HG02852 (cell line): Measurements from ENCODE around the gene ATP2B2.

Experiments
- ATAC-seq: cut with Tn5 transposase; IDR thresholded peaks from one replicate; pipeline ENCODE4 v1.9.1; 2021; ENCODE audit warnings: mild to moderate bottlenecking, moderate library complexity; ENCODE audit not compliant: unreplicated experiment

Gene ATP2B2

GRCh38 chr3:10336761-10337160 lies 168.6 kb downstream of the ATP2B2 start:
- no peak for ATAC-seq

- ATAC-seq = no peak
Observed at GRCh38 chr3:10335871-10336622, 169.3 kb downstream of the ATP2B2 start.

- ATAC-seq = no peak
Observed at GRCh38 chr3:10335190-10335738, 170.1 kb downstream of the ATP2B2 start.

GRCh38 chr3:10334459-10334858 lies 170.9 kb downstream of the ATP2B2 start:
- ATAC-seq = no peak

- no peak for ATAC-seq
Observed at GRCh38 chr3:10334042-10334441, 171.3 kb downstream of the ATP2B2 start.

GRCh38 chr3:10333349-10333650 lies 172.1 kb downstream of the ATP2B2 start:
- ATAC-seq = no peak

GRCh38 chr3:10332481-10333348 lies 172.7 kb downstream of the ATP2B2 start:
- ATAC-seq = no peak

- ATAC-seq = no peak
Observed at GRCh38 chr3:10331320-10331719, 174.1 kb downstream of the ATP2B2 start.

GRCh38 chr3:10330319-10330718 lies 175.1 kb downstream of the ATP2B2 start:
- no peak for ATAC-seq

GRCh38 chr3:10329495-10330015 lies 175.8 kb downstream of the ATP2B2 start:
- no peak for ATAC-seq

- ATAC-seq = no peak
Observed at GRCh38 chr3:10328460-10329071, 176.8 kb downstream of the ATP2B2 start.

- no peak for ATAC-seq
Observed at GRCh38 chr3:10327592-10327991, 177.8 kb downstream of the ATP2B2 start.

- ATAC-seq = no peak
Observed at GRCh38 chr3:10322352-10322710, 183.1 kb downstream of the ATP2B2 start.

GRCh38 chr3:10321630-10322351 lies 183.6 kb downstream of the ATP2B2 start:
- ATAC-seq = no peak

- peak; percentile 10 for ATAC-seq
Observed at GRCh38 chr3:10320320-10320677, 185.1 kb downstream of the ATP2B2 start.

- ATAC-seq = no peak
Observed at GRCh38 chr3:10319804-10320203, 185.6 kb downstream of the ATP2B2 start.

GRCh38 chr3:10319251-10319650 lies 186.1 kb downstream of the ATP2B2 start:
- no peak for ATAC-seq

- ATAC-seq = no peak
Observed at GRCh38 chr3:10317961-10318350, 187.4 kb downstream of the ATP2B2 start.

GRCh38 chr3:10317311-10317960 lies 187.9 kb downstream of the ATP2B2 start:
- no peak for ATAC-seq

- no peak for ATAC-seq
Observed at GRCh38 chr3:10315771-10316344, 189.5 kb downstream of the ATP2B2 start.
